Activated CD4-positive, CD25-positive, alpha-beta regulatory T cell treated with anti-CD3 and anti-CD28 coated beads, Interleukin-2, amount 50 U/mL, for 16 hours (primary cell): ENCODE data around the gene GALR3.
"Not testable (repeated sequence)": the region's sequence is repeated elsewhere in the genome, so short reads cannot be mapped to it uniquely, and the experiment has no call there.

Experiments
- DNase-seq: peaks from one replicate; pipeline ENCODE4 v3.0.0-alpha.2; 2020; ENCODE audit warnings: low read depth, low spot score

GALR3 gene

GRCh38 chr22:37823134-37823985, at the start of gene GALR3:
Gene GALR3, plus strand, starts transcription at chr22:37823382. Its CDS starts 25 bp downstream, at chr22:37823407.
- no peak for DNase-seq

- DNase-seq = no peak
Measured at GRCh38 chr22:37774728-37775127, 48.5 kb upstream of the GALR3 start.

GRCh38 chr22:37775785-37776638, 47.2 kb upstream of the GALR3 start:
- DNase-seq = no peak

GRCh38 chr22:37776639-37777005, 46.6 kb upstream of the GALR3 start:
- no peak for DNase-seq

GRCh38 chr22:37777122-37777687, 46.0 kb upstream of the GALR3 start:
- no peak for DNase-seq

- no peak for DNase-seq
Measured at GRCh38 chr22:37778370-37779009, 44.7 kb upstream of the GALR3 start.

GRCh38 chr22:37781434-37782059, 41.6 kb upstream of the GALR3 start:
- no peak for DNase-seq

GRCh38 chr22:37782340-37783168, 40.6 kb upstream of the GALR3 start:
- no peak for DNase-seq

- no peak for DNase-seq
Measured at GRCh38 chr22:37784829-37785495, 38.2 kb upstream of the GALR3 start.

GRCh38 chr22:37790234-37790633, 32.9 kb upstream of the GALR3 start:
- DNase-seq = no peak

- no peak for DNase-seq
Measured at GRCh38 chr22:37792494-37792893, 30.7 kb upstream of the GALR3 start.

- no peak for DNase-seq
Measured at GRCh38 chr22:37794376-37794775, 28.8 kb upstream of the GALR3 start.

GRCh38 chr22:37796079-37796478, 27.1 kb upstream of the GALR3 start:
- DNase-seq = no peak

GRCh38 chr22:37797259-37797658, 25.9 kb upstream of the GALR3 start:
- not testable (repeated sequence) for DNase-seq

- no peak for DNase-seq
Measured at GRCh38 chr22:37797874-37798500, 25.2 kb upstream of the GALR3 start.

GRCh38 chr22:37799979-37800378, 23.2 kb upstream of the GALR3 start:
- not testable (repeated sequence) for DNase-seq

GRCh38 chr22:37801946-37802309, 21.3 kb upstream of the GALR3 start:
- DNase-seq = no peak

GRCh38 chr22:37802310-37803194, 20.6 kb upstream of the GALR3 start:
- no peak for DNase-seq
